ENCODE data around the gene ZNF423. TPM values are rescaled to one million over a fixed set of nuclear protein-coding genes. Genes with fewer than 3 reads are reported as not detected.

ZNF423 gene
- total and polyA plus RNA-seq, 2 experiments from 2014 or later = 14.9 to 41.8 TPM

GRCh38 chr16:49726155-49726554, 129.8 kb downstream of the ZNF423 start:
- Mint-ChIP-seq H3K27ac (no peak overlapping the region), H3K4me3 (no peak overlapping the region), H3K36me3 (ENCODE audit: low read depth) (peaks cover 34% of the 10 kb centered on the region), H3K4me1 (peaks cover 14% of the 10 kb centered on the region), H3K9me3 (peaks cover 14% of the 10 kb centered on the region; the same call in 2 of the 3 replicates), H3K27me3 (ENCODE audit: insufficient read depth, low read depth, poor library complexity) (peaks cover 9% of the 10 kb centered on the region)
- ATAC-seq (no peak; the same call in 2 of the 3 replicates), DNase-seq (ENCODE audit: low spot score) (no peak)
- Histone ChIP-seq H3K4me1 (ENCODE audit: insufficient read depth) (no peaks in the 10 kb centered on the region), H3K27me3 (ENCODE audit: insufficient read depth) (no peaks in the 10 kb centered on the region), H3K4me2 (no peak overlapping the region), H3K36me3 (ENCODE audit: insufficient read depth) (0 out of 2 replicates have a peak, but pooled peaks cover 6% of the 10 kb centered on the region), H2AFZ (no peak overlapping the region), H3K4me3 (no peak overlapping the region), H3K79me2 (replicated peaks; ENCODE audit: insufficient read depth) (peaks cover 12% of the 10 kb centered on the region; the same call in 1 of the 2 replicates), H4K20me1 (replicated peaks; ENCODE audit: insufficient read depth) (no peaks in the 10 kb centered on the region), H3F3A (replicated peaks; ENCODE audit: low read depth) (no peaks in the 10 kb centered on the region), H3K27ac (ENCODE audit: low read depth) (no peak overlapping the region), H3K9me2 (ENCODE audit: insufficient read depth) (no peaks in the 10 kb centered on the region)
- TF ChIP-seq STAT1 (IDR thresholded peaks at IDR 0.05; ENCODE audit: unreplicated experiment) = no peak

- Histone ChIP-seq H3K9me2 (ENCODE audit: insufficient read depth) (no peaks in the 10 kb centered on the region), H3K36me3 (ENCODE audit: insufficient read depth) (0 out of 2 replicates have a peak, but pooled peaks cover 6% of the 10 kb centered on the region), H3K27ac (ENCODE audit: low read depth) (no peak overlapping the region), H3K27me3 (ENCODE audit: insufficient read depth) (no peaks in the 10 kb centered on the region), H3K4me2 (no peak overlapping the region), H2AFZ (no peak overlapping the region), H4K20me1 (replicated peaks; ENCODE audit: insufficient read depth) (no peaks in the 10 kb centered on the region), H3K4me1 (ENCODE audit: insufficient read depth) (no peaks in the 10 kb centered on the region), H3K4me3 (no peak overlapping the region), H3K79me2 (replicated peaks; ENCODE audit: insufficient read depth) (peaks cover 12% of the 10 kb centered on the region; the same call in 1 of the 2 replicates), H3F3A (replicated peaks; ENCODE audit: low read depth) (no peaks in the 10 kb centered on the region)
- no peak overlapping the region for H3K4me3 Mint-ChIP-seq
- no peak overlapping the region for H3K27ac Mint-ChIP-seq
- no peak for TF ChIP-seq JUNB (IDR thresholded peaks at IDR 0.05; ENCODE audit: unreplicated experiment)
- TF ChIP-seq ZNF331 (CRISPR knock-in tag; IDR thresholded peaks at IDR 0.05; ENCODE audit: low read depth) = no peak
- TF ChIP-seq EZH2 (IDR thresholded peaks at IDR 0.05; ENCODE audit: low read depth, unreplicated experiment) = no peak
- no peak for TF ChIP-seq EZH2phosphoT487 (IDR thresholded peaks at IDR 0.05; ENCODE audit: unreplicated experiment)
- TF ChIP-seq ETS1 (IDR thresholded peaks at IDR 0.05) = no peak
- no peak for TF ChIP-seq ZNF114 (CRISPR knock-in tag; IDR thresholded peaks at IDR 0.05)
- no peak for TF ChIP-seq REST (IDR thresholded peaks at IDR 0.05; ENCODE audit: unreplicated experiment)
- TF ChIP-seq CREB1 (CRISPR knock-in tag; IDR thresholded peaks at IDR 0.05; ENCODE audit: low read depth) = no peak
- no peak for TF ChIP-seq CTCF (conservative IDR thresholded peaks at IDR 0.05; ENCODE audit: low read depth in 2 of 2)
- TF ChIP-seq STAT1 (IDR thresholded peaks at IDR 0.05; ENCODE audit: unreplicated experiment) = no peak
- DNase-seq (ENCODE audit: low spot score) (no peak), ATAC-seq (peak; percentile 50; the same call in 2 of the 3 replicates)
- H3K9me3 Mint-ChIP-seq = peaks cover 12% of the 10 kb centered on the region; the same call in 2 of the 3 replicates
- peaks cover 9% of the 10 kb centered on the region for H3K27me3 Mint-ChIP-seq (ENCODE audit: insufficient read depth, low read depth, poor library complexity)
- H3K4me1 Mint-ChIP-seq = peaks cover 16% of the 10 kb centered on the region
- H3K36me3 Mint-ChIP-seq (ENCODE audit: low read depth) = peaks cover 28% of the 10 kb centered on the region
Observed at GRCh38 chr16:49725651-49726050, 130.3 kb downstream of the ZNF423 start.
